ENCODE measurements around the gene GPSM1.

GRCh38 chr9:136278221-136278620 is 49.1 kb upstream of the GPSM1 start:
- no peak for TF ChIP-seq CTCF (IDR thresholded peaks at IDR 0.05; ENCODE audit: borderline replicate concordance, extremely low read depth, low read length, poor library complexity, severe bottlenecking)
- no peak for TF ChIP-seq EZH2 (IDR thresholded peaks at IDR 0.05; ENCODE audit: borderline replicate concordance, low read depth, low read length, severe bottlenecking)

All from DND-41 (cell line).